GM12878 (cell line): ENCODE results near the gene RIC8B. TPM values are rescaled to one million over a fixed set of nuclear protein-coding genes. Genes with fewer than 3 reads are reported as not detected.

Experiments used
- ATAC-seq: fragments of 200-7000 bp; cut with Tn5 transposase; 3 replicates; pipeline ENCODE4 v1.9.1; 2020; ENCODE audit warnings: mild to moderate bottlenecking, moderate library complexity
- BruUV-seq: library from RNA; stranded (reverse); fragments of 400-500 nt; replicated peaks from 2 replicates; lab custom pipeline; 2021; lab: Mats Ljungman, UMichigan
- CTCF ChIA-PET: fragments of 300-600 bp; sonication (Branson Sonifier 250); formaldehyde crosslinking; extraction: SDS; loops from one replicate; lab custom pipeline; 2021; ENCODE audit warnings: inconsistent platforms; lab: Yijun Ruan, JAX
- POLR2A ChIA-PET: fragments of 350-600 bp; formaldehyde crosslinking; extraction: SDS; loops from one replicate; lab custom pipeline; 2021; ENCODE audit warnings: inconsistent platforms; lab: Charles Lee
- RAD21 ChIA-PET: fragments of 300-600 bp; sonication (Branson Sonifier 250); formaldehyde crosslinking; loops from one replicate; lab custom pipeline; 2023; ENCODE audit warnings: antibody characterized with exemption; ENCODE audit not compliant: unreplicated experiment; lab: Charles Lee
- SMC1A ChIA-PET: fragments of 300-600 bp; sonication (Branson Sonifier 250); formaldehyde crosslinking; loops from one replicate; lab custom pipeline; 2023; ENCODE audit not compliant: unreplicated experiment, uncharacterized antibody; lab: Charles Lee
- DNase-seq: peaks from one replicate; pipeline ENCODE4 v3.0.0-alpha.2; 2011; ENCODE audit warnings: low read depth, low spot score
- FAIRE-seq: peaks from 3 replicates; lab custom pipeline; 2011; peaks lifted over from hg19 to GRCh38; lab: Jason Lieb, UNC
- H2AFZ ChIP-seq: 2 replicates; pipeline ENCODE4 v1.6.0; 2011; ENCODE audit warnings: low read depth, low read length, control low read depth; ENCODE audit not compliant: control insufficient read depth
- H3K27ac ChIP-seq: 2 replicates; pipeline ENCODE4 v1.5.1; 2011; ENCODE audit warnings: control low read depth; ENCODE audit not compliant: control insufficient read depth, insufficient read depth
- H3K27me3 ChIP-seq, 2 experiments: replicated peaks in 1 of 2; 2 replicates each; pipeline versions ENCODE4 v1.6.0 to v1.6.1; 2011; ENCODE audit warnings: low read length in 1 of 2; ENCODE audit not compliant: control insufficient read depth in 2 of 2, insufficient read depth in 2 of 2
- H3K36me3 ChIP-seq, 2 experiments: 2 replicates each; pipeline ENCODE4 v1.5.1; 2011; ENCODE audit warnings: low read length in 1 of 2; ENCODE audit not compliant: control insufficient read depth in 2 of 2, insufficient read depth in 2 of 2
- H3K4me1 ChIP-seq: 2 replicates; pipeline ENCODE4 v1.6.1; 2011; ENCODE audit warnings: mild to moderate bottlenecking, low read length, moderate library complexity, mixed read lengths; ENCODE audit not compliant: control insufficient read depth, insufficient read depth
- H3K4me2 ChIP-seq: 2 replicates; pipeline ENCODE4 v1.6.0; 2011; ENCODE audit warnings: control low read depth; ENCODE audit not compliant: control insufficient read depth, insufficient read depth
- H3K4me3 ChIP-seq: fragments of 200-600 bp; sonication (generic); 2 replicates; pipeline ENCODE4 v1.5.1; 2016
- H3K79me2 ChIP-seq: 2 replicates; pipeline ENCODE4 v1.6.0; 2011; ENCODE audit warnings: low read length; ENCODE audit not compliant: control insufficient read depth, insufficient read depth
- H3K9ac ChIP-seq: 2 replicates; pipeline ENCODE4 v1.8.0; 2011; ENCODE audit warnings: low read length, control low read depth, mixed read lengths; ENCODE audit not compliant: control insufficient read depth, insufficient read depth
- H3K9me3 ChIP-seq: replicated peaks from 3 replicates; pipeline ENCODE4 v1.5.1; 2011; ENCODE audit warnings: mild to moderate bottlenecking, low read length; ENCODE audit not compliant: control insufficient read depth, insufficient read depth
- H4K20me1 ChIP-seq: 2 replicates; pipeline ENCODE4 v1.6.0; 2011; ENCODE audit not compliant: control insufficient read depth, insufficient read depth
- CREB1 ChIP-seq: IDR thresholded peaks from 2 replicates; pipeline ENCODE4 v1.6.1; 2012; ENCODE audit warnings: low read depth, mild to moderate bottlenecking, inconsistent platforms
- GATAD2B ChIP-seq: fragments of 450-650 bp; conservative IDR thresholded peaks from 2 replicates; pipeline ENCODE4 v1.6.1; 2017; ENCODE audit warnings: low read depth, mild to moderate bottlenecking, moderate library complexity
- MAX ChIP-seq: IDR thresholded peaks from 2 replicates; pipeline ENCODE4 v1.6.1; 2012; ENCODE audit warnings: low read depth, low read length, improper control_type of control experiment
- PBX3 ChIP-seq: IDR thresholded peaks from 2 replicates; pipeline ENCODE4 v1.6.1; 2011; ENCODE audit warnings: mild to moderate bottlenecking, low read depth, low read length, moderate library complexity; ENCODE audit not compliant: insufficient replicate concordance
- RB1 ChIP-seq: fragments of 450-650 bp; formaldehyde crosslinking; IDR thresholded peaks from 2 replicates; pipeline ENCODE4 v1.6.1; 2017; ENCODE audit warnings: mild to moderate bottlenecking, borderline replicate concordance
- SUZ12 ChIP-seq: fragments of 200-600 bp; sonication (generic); IDR thresholded peaks from one replicate; pipeline ENCODE4 v1.6.1; 2018; ENCODE audit warnings: antibody characterized with exemption, mild to moderate bottlenecking; ENCODE audit not compliant: unreplicated experiment
- TBL1XR1 ChIP-seq: IDR thresholded peaks from 2 replicates; pipeline ENCODE4 v1.6.1; 2012; ENCODE audit warnings: low read depth, low read length, improper control_type of control experiment
- TCF3 ChIP-seq: IDR thresholded peaks from 2 replicates; pipeline ENCODE4 v1.6.1; 2012; ENCODE audit warnings: low read depth, mild to moderate bottlenecking, low read length, borderline replicate concordance; ENCODE audit not compliant: insufficient read depth
- TCF7 ChIP-seq: IDR thresholded peaks from 2 replicates; pipeline ENCODE4 v1.6.1; 2014; ENCODE audit warnings: antibody characterized with exemption, borderline replicate concordance
- USF1 ChIP-seq: IDR thresholded peaks from 2 replicates; pipeline ENCODE4 v1.6.1; 2011; ENCODE audit warnings: borderline replicate concordance, low read depth, mild to moderate bottlenecking, moderate library complexity, mixed read lengths, low read length; ENCODE audit not compliant: insufficient read depth; ENCODE audit errors: extremely low read length
- ZNF384 ChIP-seq: IDR thresholded peaks from 2 replicates; pipeline ENCODE4 v1.6.1; 2012; ENCODE audit warnings: low read depth, mild to moderate bottlenecking, low read length, improper control_type of control experiment, borderline replicate concordance
- WGBS: methylation state at CpG from one replicate; pipeline ENCODE4 v1.1.6; 2016; ENCODE audit warnings: low lambda C conversion rate; ENCODE audit not compliant: insufficient replicate concordance, insufficient coverage; ENCODE audit errors: missing lambda C conversion rate; 5-methylcytosine and 5-hydroxymethylcytosine counted together
- in situ Hi-C: fragments of 300-500 bp; cut with MboI; formaldehyde crosslinking; loops from 9 replicates; pipeline ENCODE4 v1.14.3; 2018; ENCODE audit warnings: mixed read lengths
- intact Hi-C: fragments of 100-400 bp; cut with micrococcal nuclease; formaldehyde crosslinking; loops from one replicate; pipeline ENCODE4 v1.14.2; 2022; ENCODE audit not compliant: unreplicated experiment
- polyA plus RNA-seq, 11 experiments: library from polyadenylated mRNA; depleted of rRNA in 4 of 11; unstranded in 6 of 11; stranded (reverse) in 5 of 11; fragments of >200 nt; fragmentation: Nextera tagmentation in 4 of 11; fragmentation: Illumina TruSeq in 1 of 11; extraction: Ambion mirVana in 4 of 11; extraction: Trizol in 1 of 11; gene quantifications; 1 replicate in 1 of 11; 2 replicates in 10 of 11; pipeline versions ENCODE4 v1.2.1 to v1.2.3, GENCODE V29; 2011 to 2016; ENCODE audit warnings: inconsistent platforms in 2 of 11, missing spikeins in 2 of 11, low read depth in 1 of 11
- total RNA-seq, 4 experiments: library from RNA; depleted of rRNA in 3 of 4; stranded (reverse); fragments of >200 nt in 3 of 4; fragmentation: Illumina TruSeq in 1 of 4; extraction: Trizol in 1 of 4; gene quantifications; 2 replicates each; pipeline versions ENCODE4 v1.2.1 to v1.2.3, GENCODE V29; 2013 to 2021

The RIC8B gene
- total and polyA plus RNA-seq, 10 of the 15 experiments (the other 5 are each of a cell fraction or from before 2014, with no cell fraction given), result 2.3 to 10.8 (median 6.2) TPM

- no peak for ATAC-seq
- SMC1A ChIA-PET, result interaction anchor here (0.6 kb wide), 1 partner anchor 30 kb away, joined by 3 read pairs; no protein-coding TSS in a partner anchor
- RAD21 ChIA-PET, result no interaction called here
- Histone ChIP-seq H3K4me3 (no peak overlapping the region), H3K4me2 (no peak overlapping the region), H3K9ac (no peak overlapping the region), H3K79me2 (no peaks in the 10 kb centered on the region), H3K27me3 (no peaks in the 10 kb centered on the region), H3K4me1 (no peaks in the 10 kb centered on the region), H3K27ac (no peak overlapping the region), H4K20me1 (no peaks in the 10 kb centered on the region), H2AFZ (no peak overlapping the region), H3K36me3 (peaks cover 0 to 8% of the 10 kb centered on the region in 2 experiments; a peak in 2 of 4 replicates), H3K9me3 (no peaks in the 10 kb centered on the region)
- no TSS peak for BruUV-seq
- no peak for DNase-seq
- POLR2A ChIA-PET, result no interaction called here
- TF ChIP-seq PBX3 (no peak), TBL1XR1 (no peak)
- intact Hi-C loops, result no loop called here
- 83% methylated on average over 6 of the region's 6 CpGs for WGBS
- in situ Hi-C loops, result no loop called here
- FAIRE-seq, result no peak
- CTCF ChIA-PET, result no interaction called here
Observed at GRCh38 chr12:106889326-106889725, 114.8 kb downstream of the RIC8B start.

- Histone ChIP-seq H3K9me3 (no peaks in the 10 kb centered on the region), H3K79me2 (no peaks in the 10 kb centered on the region), H3K36me3 (peaks cover 0 to 8% of the 10 kb centered on the region in 2 experiments; a peak in 1 of 4 replicates), H4K20me1 (no peaks in the 10 kb centered on the region), H3K4me3 (no peak overlapping the region), H3K27me3 (no peaks in the 10 kb centered on the region), H3K4me2 (no peak overlapping the region), H3K9ac (no peak overlapping the region), H2AFZ (no peak overlapping the region), H3K27ac (no peak overlapping the region), H3K4me1 (no peaks in the 10 kb centered on the region)
- POLR2A ChIA-PET, result no interaction called here
- intact Hi-C loops (no loop called here), in situ Hi-C loops (no loop called here)
- DNase-seq (no peak), FAIRE-seq (no peak), ATAC-seq (no peak)
- CTCF ChIA-PET, result interaction anchor here (0.6 to 1.7 kb wide), 3 partner anchors 16 to 48 kb away, joined by 3 read pairs; no protein-coding TSS in a partner anchor
- RAD21 ChIA-PET, result no interaction called here
- SMC1A ChIA-PET, result interaction anchor here (0.6 to 1.0 kb wide), 2 partner anchors 12 to 29 kb away, joined by 3 to 4 read pairs; no protein-coding TSS in a partner anchor
- WGBS, result 100% methylated on average over 4 of the region's 4 CpGs
- no TSS peak for BruUV-seq
- TF ChIP-seq USF1, result no peak
- no peak for TF ChIP-seq CREB1
- no peak for TF ChIP-seq GATAD2B
- no peak for TF ChIP-seq ZNF384
- no peak for TF ChIP-seq TCF7
- no peak for TF ChIP-seq MAX
- no peak for TF ChIP-seq SUZ12
- TF ChIP-seq RB1, result no peak
- TF ChIP-seq TCF3, result no peak
Observed at GRCh38 chr12:106889950-106890626, 115.6 kb downstream of the RIC8B start.
